ENCODE results near the gene NOP16.
A peak's percentile ranks its signal among the peaks of the same experiment; 100 is the strongest.

The NOP16 gene

GRCh38 chr5:176386491-176386890 lies 1.9 kb downstream of the NOP16 start:
- no peak for DNase-seq (ENCODE audit: low spot score)

GRCh38 chr5:176384991-176385390 lies 3.4 kb downstream of the NOP16 start:
- DNase-seq (ENCODE audit: low spot score), result no peak

- no peak for DNase-seq (ENCODE audit: low spot score)
These were observed 4.0 kb downstream of the NOP16 start for GRCh38 chr5:176384366-176384930.

GRCh38 chr5:176383961-176384360 lies 4.4 kb downstream of the NOP16 start:
- DNase-seq (ENCODE audit: low spot score), result no peak

GRCh38 chr5:176383248-176383905 lies 5.0 kb downstream of the NOP16 start:
- DNase-seq (ENCODE audit: low spot score), result no peak

- no peak for DNase-seq (ENCODE audit: low spot score)
These were observed 5.7 kb downstream of the NOP16 start for GRCh38 chr5:176382721-176383120.

GRCh38 chr5:176381979-176382378 lies 6.4 kb downstream of the NOP16 start:
- DNase-seq (ENCODE audit: low spot score), result no peak

- no peak for DNase-seq (ENCODE audit: low spot score)
These were observed 7.0 kb downstream of the NOP16 start for GRCh38 chr5:176381423-176381822.

GRCh38 chr5:176379881-176380280 lies 8.5 kb downstream of the NOP16 start:
- DNase-seq (ENCODE audit: low spot score), result no peak

GRCh38 chr5:176373100-176373818 lies 15.1 kb downstream of the NOP16 start:
- no peak for DNase-seq (ENCODE audit: low spot score)

GRCh38 chr5:176371621-176372539 lies 16.5 kb downstream of the NOP16 start:
- DNase-seq (ENCODE audit: low spot score), result no peak

- DNase-seq (ENCODE audit: low spot score), result no peak
These were observed 18.3 kb downstream of the NOP16 start for GRCh38 chr5:176369934-176370711.

GRCh38 chr5:176368726-176369125 lies 19.7 kb downstream of the NOP16 start:
- no peak for DNase-seq (ENCODE audit: low spot score)

- DNase-seq (ENCODE audit: low spot score), result peak; percentile 39
These were observed 22.0 kb downstream of the NOP16 start for GRCh38 chr5:176366232-176366894.

GRCh38 chr5:176365351-176366231 lies 22.8 kb downstream of the NOP16 start, which contains the start of gene ARL10:
TSS of gene ARL10 (plus strand) at chr5:176365487. CDS start at chr5:176365564, 77 bp downstream.
- DNase-seq (ENCODE audit: low spot score), result peak; percentile 76

- no peak for DNase-seq (ENCODE audit: low spot score)
These were observed 23.5 kb downstream of the NOP16 start for GRCh38 chr5:176364765-176365350.

- no peak for DNase-seq (ENCODE audit: low spot score)
These were observed 26.2 kb downstream of the NOP16 start for GRCh38 chr5:176362233-176362490.

- DNase-seq (ENCODE audit: low spot score), result peak; percentile 89
These were observed 26.8 kb downstream of the NOP16 start, which contains the start of gene KIAA1191 for GRCh38 chr5:176361437-176362232. TSS of gene KIAA1191 (minus strand) at chr5:176361764. CDS start at chr5:176359508, 2,256 bp downstream.

Data from iPS-NIHi11 (cell line).